ENCODE data around the gene ARID1B. TPM values are rescaled to one million over a fixed set of nuclear protein-coding genes. Genes with fewer than 3 reads are reported as not detected.

Gene ARID1B
- total and polyA plus RNA-seq, 10 of the 15 experiments (the other 5 are each of a cell fraction or from before 2014, with no cell fraction given): 24.7 to 133 (median 54.6) TPM

GRCh38 chr6:156872903-156873302 is 95.7 kb downstream of the ARID1B start (continued):
- TF ChIP-seq ZBTB4 (CRISPR knock-in tag; IDR thresholded peaks at IDR 0.05) (no peak), CBX5 (IDR thresholded peaks at IDR 0.05; ENCODE audit: low read depth) (no peak), SMC3 (IDR thresholded peaks at IDR 0.05; ENCODE audit: borderline replicate concordance, low read length) (no peak), RAD51 (IDR thresholded peaks at IDR 0.05) (no peak), FOS (IDR thresholded peaks at IDR 0.05; ENCODE audit: borderline replicate concordance, extremely low read depth, insufficient read length) (no peak), TARDBP (IDR thresholded peaks at IDR 0.05; ENCODE audit: borderline replicate concordance) (no peak)

GRCh38 chr6:156873654-156874380 is 96.6 kb downstream of the ARID1B start:
- Histone ChIP-seq H3K79me2 (ENCODE audit: control insufficient read depth, insufficient read depth, low read length) (peaks cover 95% of the 10 kb centered on the region), H2AFZ (ENCODE audit: control insufficient read depth, low read depth, low read length) (no peak overlapping the region), H3K4me3 (no peak overlapping the region), H4K20me1 (ENCODE audit: control insufficient read depth, insufficient read depth) (peaks cover 15% of the 10 kb centered on the region), H3K9ac (ENCODE audit: control insufficient read depth, insufficient read depth, low read length) (no peak overlapping the region), H3K27me3 (replicated peaks in 1 of 2; ENCODE audit: control insufficient read depth in 2 of 2, insufficient read depth in 2 of 2, low read length in 1 of 2) (no peaks in the 10 kb centered on the region), H3K27ac (ENCODE audit: control insufficient read depth, insufficient read depth) (no peak overlapping the region), H3K4me1 (ENCODE audit: control insufficient read depth, insufficient read depth, low read length) (no peaks in the 10 kb centered on the region), H3K9me3 (replicated peaks; ENCODE audit: control insufficient read depth, insufficient read depth, low read length) (no peaks in the 10 kb centered on the region), H3K4me2 (ENCODE audit: control insufficient read depth, insufficient read depth) (no peak overlapping the region), H3K36me3 (ENCODE audit: control insufficient read depth in 2 of 2, insufficient read depth in 2 of 2, low read length in 1 of 2) (peaks cover 4 to 8% of the 10 kb centered on the region in 2 experiments)
- ChIA-PET POLR2A (no interaction called here), RAD21 (ENCODE audit: unreplicated experiment) (no interaction called here), CTCF (interaction anchor here (0.6 to 2.0 kb wide), 2 partner anchors 10 to 237 kb away, joined by 3 to 6 read pairs; no protein-coding TSS in a partner anchor), SMC1A (ENCODE audit: uncharacterized antibody, unreplicated experiment) (interaction anchor here (1.1 to 2.8 kb wide), 4 partner anchors 16 to 87 kb away, joined by 3 to 12 read pairs (median 5); no protein-coding TSS in a partner anchor)
- no TSS peak for BruUV-seq (replicated peaks)
- no peak for FAIRE-seq
- no peak for DNase-seq (ENCODE audit: low read depth, low spot score)
- 92% methylated on average over 10 of the region's 10 CpGs for WGBS (ENCODE audit: insufficient coverage, insufficient replicate concordance, low lambda C conversion rate, missing lambda C conversion rate)
- ATAC-seq: no peak
- in situ Hi-C loops (cut with MboI) (no loop called here), intact Hi-C loops (cut with micrococcal nuclease; ENCODE audit: unreplicated experiment) (loop anchor here (10.0 kb wide), 1 partner anchor 309 kb away; no protein-coding TSS in a partner anchor)
- TF ChIP-seq PKNOX1 (IDR thresholded peaks at IDR 0.05) (no peak), CHD1 (IDR thresholded peaks at IDR 0.05; ENCODE audit: low read depth, low read length) (no peak), NR2C1 (IDR thresholded peaks at IDR 0.05) (no peak), SMAD1 (IDR thresholded peaks at IDR 0.05; ENCODE audit: low read depth, partially characterized antibody) (no peak), NKRF (conservative IDR thresholded peaks at IDR 0.05) (no peak), TAF1 (IDR thresholded peaks at IDR 0.05; ENCODE audit: borderline replicate concordance, low read depth, low read length) (no peak), PBX3 (IDR thresholded peaks at IDR 0.05; ENCODE audit: insufficient replicate concordance, low read depth, low read length) (no peak)

All from GM12878 (cell line).